HT1080 (cell line): ENCODE measurements around the gene TRPM6. TPM values are rescaled to one million over a fixed set of nuclear protein-coding genes. Genes with fewer than 3 reads are reported as not detected.

Experiments used
- DNase-seq: peaks from one replicate; pipeline ENCODE4 v3.0.0-alpha.2; 2015; ENCODE audit warnings: low read depth
- total RNA-seq: library from RNA; depleted of rRNA; stranded (reverse); fragments of >200 nt; shearing (Covaris generic); gene quantifications from 2 replicates; pipeline ENCODE4 v1.2.3, GENCODE V29; 2014

TRPM6 gene
- total RNA-seq, 1 experiment from 2014 or later: 0.02 TPM

DNA sequence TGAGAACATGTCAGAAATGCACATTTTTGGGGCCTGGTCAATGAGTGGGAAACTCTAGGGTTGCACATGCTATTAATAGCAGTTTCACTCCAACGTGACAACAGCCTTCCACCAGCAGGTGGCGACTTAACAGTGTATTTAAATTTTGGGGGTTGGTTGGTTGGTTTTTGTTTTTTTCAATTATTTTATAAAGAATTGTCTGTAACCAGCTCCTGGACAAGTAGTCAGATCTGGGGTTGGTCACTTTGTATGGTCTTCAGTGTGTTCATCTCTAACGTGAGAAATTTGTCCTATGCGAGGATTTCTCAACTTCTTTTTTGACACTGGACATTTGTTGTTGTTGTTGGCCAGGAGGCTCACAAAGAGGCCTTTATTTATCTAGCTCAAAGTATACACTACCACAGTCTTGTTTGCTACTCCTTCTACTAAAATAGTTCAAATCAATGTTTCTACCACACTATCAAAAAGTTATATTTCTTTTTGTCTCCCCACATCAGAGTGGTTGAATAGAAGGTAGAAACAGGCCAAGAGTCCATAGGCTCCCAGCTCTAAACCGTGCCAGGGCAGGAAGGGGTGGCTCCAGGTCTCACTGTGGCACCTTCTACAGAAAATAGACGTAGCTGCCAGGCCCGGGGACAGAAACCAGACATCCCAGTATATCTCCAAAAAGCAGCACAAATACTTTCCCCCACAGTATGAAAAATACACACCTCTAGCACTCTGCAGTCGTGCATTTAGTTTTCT is 110.4 kb downstream of the TRPM6 start:
- DNase-seq: peak; percentile 42

DNA sequence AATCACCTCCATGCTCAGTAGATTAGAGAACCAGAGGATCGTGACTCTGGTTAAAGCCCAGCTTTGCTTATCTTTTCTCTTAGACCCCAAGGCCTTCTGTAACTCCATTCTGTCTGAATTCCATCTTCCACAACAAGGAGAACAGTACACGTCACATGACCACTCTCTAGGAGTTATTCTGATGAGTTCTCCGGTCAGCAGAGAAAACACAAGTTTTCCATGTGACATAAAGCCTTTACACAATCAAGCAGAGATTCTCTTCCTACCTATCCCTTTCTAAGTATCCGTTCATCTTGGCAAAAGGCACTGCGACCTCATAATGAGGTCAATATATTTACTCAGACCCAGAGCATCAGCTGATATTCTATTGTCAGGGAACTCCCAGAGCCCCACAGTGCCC is 112.3 kb downstream of the TRPM6 start:
- no peak for DNase-seq

DNA sequence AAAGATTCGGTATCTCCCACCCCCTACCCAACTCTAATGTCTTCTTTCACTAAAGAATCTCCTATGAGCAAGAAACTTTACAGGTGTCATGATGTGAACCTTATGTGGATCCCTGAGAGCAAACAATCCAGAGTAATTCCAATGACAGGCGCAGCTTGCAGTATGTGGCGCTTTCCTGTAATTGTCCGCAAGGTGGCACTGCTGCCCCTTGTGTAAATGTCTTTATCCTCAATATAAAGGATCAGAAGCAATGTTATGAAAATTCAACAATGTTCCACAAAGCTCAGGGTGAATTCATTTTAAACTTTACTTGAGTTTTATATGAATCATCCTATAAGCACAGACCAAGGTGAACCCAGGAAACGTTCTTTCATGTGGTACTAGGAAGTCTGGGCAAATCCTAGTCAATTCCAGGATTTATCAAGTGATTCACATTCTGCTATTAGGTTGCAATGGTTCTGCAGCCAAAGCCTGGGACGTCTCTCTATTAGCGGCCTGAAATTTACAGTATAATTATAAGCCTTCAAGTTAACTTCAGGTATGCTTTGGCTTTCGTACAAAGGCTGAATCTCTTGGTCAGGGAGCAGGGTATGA is 113.7 kb downstream of the TRPM6 start:
- peak; percentile 58 for DNase-seq

DNA sequence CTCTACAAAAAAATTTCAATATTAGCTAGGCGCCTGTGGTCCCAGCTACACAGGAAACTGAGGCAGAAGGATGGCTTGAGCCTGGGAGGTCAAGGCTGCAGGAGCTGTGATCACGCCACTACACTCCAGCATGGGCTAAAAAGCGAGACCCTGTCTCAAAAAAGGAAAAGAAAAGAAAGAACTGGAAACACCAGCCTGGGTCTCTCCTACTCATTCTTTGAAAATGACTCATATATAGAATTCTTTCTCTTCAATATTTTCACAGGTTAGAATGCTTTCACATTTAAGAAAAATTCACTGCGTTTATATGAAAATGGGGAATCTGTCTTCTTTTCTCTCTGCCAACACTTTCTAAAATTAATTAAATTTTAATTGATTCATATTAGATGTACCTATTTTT is 115.6 kb downstream of the TRPM6 start:
- DNase-seq: no peak

DNA sequence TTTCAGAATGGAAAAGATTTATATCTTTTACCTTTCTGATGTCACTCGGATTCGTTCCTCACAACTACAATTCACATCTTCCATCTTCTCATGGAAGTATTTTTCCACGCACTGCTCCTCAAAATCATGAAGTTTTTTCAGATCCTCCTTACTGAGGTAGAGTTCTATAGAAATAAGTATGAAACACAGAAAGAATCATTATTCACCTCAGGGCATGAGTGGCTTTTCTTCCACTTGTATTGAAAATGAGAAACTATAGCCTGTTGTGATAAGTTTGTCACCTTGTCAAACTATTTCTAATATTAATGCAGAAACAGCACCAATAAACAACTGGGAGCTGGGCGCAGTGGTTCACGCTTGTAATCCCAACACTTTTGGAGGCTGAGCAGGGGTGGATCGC is 116.0 kb downstream of the TRPM6 start:
- DNase-seq: no peak

DNA sequence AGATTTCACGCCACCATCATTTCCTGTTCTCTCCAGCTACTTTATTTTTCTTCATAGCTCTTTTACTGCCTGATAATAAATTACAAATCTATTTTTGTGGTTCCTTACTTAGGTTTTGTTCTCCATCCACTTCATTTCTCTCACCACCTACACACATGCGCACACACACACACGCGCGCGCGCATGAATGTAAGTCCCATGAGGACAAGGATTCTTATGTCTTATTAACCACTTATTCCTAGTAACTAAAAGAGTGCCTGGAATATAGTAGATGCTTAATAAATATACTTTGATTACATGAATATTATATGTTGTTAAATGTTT is 116.5 kb downstream of the TRPM6 start:
- DNase-seq: no peak

DNA sequence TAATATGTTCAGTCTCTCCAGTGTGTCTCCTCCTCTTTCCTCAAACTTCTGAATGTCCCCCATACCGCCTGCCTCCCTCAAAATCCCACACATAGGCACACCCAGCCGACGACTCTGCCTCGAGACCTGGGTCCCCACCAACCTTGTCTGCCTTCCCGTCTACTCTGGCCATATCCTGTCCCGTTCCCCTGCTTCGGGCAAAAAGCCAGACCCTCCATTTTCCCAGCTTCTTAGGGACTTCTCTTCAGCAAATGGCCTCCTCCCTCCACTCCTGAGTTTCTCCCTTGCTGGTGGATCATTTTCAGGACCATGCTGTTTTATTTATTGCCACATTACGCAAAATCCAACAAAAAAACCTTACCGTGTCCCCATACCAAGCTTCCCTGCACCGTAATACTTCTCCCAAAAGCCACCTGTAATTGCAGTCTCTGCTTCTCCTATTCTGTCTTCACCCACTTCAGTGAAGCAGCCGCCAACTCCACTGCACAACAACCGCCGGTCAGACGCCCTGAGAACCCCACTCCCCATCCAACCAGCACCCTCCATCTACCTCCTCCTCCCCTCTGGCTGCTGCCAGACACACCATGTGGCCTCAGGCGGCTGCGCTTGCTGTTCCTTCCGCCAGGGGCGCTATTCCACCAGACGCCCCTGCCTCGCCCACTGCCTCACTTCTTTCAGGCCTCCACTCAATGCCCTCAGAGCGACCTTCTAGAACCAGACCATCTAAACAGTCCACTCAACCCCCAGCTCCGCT is 117.0 kb downstream of the TRPM6 start:
- DNase-seq: peak; percentile 34

DNA sequence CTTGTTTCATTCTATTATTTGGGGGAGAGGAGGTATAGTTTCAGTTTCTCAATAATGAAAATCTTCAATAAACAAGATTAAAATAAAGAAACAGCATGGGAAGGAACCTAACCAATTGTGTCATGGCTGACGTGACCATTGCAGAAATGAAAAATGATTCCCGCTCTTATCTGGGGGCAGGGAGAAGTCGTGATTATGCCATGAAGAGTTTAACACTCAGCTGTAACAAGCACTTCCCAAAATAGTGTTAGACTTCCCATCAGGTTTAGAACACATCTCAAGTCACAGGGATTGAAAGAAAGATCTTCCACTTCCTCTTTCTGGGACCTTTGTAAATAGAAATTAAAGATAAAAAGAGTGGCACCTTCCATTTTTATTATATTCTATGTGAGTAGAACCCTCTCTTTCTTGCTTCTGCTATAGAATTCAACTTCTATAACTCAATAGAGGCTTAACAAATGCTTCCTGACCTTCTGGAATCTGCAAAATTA is 122.2 kb downstream of the TRPM6 start:
- DNase-seq: no peak

DNA sequence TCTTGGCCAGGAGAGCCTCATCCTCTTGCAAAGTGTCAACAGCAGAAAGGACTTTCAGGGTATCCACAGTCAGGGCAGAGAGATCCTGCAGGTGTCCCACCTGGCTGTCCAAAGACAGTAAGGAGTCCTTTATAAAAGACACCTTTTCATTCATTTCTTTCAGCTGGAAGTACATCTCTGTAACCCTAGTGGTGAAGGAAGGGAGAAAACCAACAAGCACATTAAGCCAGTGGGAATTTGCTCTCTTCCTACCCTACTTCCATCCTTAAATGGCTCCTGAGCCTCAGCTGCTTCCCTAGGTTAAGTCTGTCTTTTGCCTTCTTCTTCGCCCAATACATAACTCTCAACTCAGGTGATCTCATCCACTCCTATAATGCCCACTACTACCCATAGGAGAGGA is 124.8 kb downstream of the TRPM6 start:
- no peak for DNase-seq

DNA sequence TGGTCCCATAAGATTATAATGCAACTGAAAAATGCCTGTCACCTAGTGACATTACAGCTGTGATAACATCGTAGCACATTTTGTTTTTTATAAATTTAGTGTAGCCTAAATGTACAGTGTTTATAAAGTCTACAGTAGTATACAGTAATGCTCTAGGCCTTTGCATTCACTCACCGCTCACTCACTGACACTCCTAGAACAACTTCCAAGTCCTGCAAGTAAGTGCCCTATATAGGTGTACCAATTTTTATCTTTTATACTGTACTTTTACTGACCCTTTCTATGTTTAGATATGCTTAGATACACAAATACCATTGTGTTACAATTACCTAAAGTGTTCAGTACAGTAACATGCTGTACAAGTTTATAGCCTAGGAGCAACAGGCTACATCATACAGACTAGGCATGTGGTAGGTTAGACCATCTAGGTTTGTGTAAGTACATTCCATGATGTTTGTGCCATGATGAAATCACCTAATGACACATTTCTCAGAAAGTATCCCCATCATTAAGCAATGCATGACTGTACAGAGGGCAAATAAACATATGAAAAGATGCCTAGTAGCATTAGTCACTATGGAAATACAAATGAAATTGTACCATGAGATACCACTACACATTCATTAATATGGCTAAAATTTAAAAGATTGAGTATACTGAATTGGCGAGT is 127.6 kb downstream of the TRPM6 start:
- DNase-seq: peak; percentile 89

DNA sequence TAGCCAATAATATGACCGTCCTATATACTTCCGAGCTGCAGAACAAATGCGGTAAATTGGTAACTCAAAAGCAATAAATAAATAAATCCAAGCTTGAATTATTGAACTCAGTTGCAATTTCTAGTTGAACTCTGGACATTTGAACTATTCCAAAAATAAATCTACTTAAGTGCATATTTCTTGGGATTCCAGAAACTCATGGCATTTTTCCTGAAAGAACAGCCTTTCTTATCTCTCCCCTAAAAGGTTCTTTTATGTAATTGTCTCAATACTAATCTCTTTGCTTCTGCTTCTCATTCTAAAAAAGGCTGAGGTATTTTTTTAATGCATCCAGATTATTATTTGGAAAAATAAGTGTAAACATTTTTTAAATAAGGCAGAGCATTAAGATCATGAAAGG is 131.7 kb downstream of the TRPM6 start:
- no peak for DNase-seq

DNA sequence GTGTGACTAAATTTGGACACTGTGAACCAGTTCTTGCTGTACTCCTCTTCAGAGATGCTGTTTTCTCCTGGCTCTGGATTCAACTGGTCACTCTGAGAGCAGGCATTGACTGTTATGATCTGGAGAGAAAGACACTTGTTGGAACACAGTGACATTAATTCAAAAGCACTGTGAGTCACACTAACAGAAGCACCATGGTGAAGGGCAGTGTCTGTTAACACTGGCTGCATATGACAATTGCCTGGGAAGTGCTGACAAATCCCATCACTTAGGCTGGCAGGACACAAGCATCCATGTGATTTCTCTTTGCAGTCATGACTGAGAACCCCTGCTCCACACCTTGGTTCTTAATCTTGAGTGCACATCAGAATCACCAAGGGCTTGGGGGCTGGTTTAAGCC is 132.4 kb downstream of the TRPM6 start:
- no peak for DNase-seq

DNA sequence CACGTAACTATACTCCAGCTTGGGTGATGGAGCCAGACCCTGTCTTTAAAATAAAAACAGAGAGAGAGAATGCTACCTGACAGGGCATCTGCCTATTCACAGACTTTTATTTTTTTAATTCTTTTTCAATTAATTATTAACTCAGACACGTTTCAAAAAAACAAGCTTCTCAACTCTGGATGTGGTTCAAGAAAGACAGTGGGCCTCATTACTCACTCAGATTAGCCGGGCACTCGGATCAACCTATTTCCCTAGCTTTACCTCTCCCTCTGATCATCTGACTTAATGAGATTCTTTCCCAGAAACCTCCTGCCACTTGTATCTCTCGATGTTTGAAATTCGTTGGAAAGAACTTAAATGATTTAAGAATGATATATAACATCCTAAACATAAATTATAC is 134.1 kb downstream of the TRPM6 start:
- DNase-seq: no peak

DNA sequence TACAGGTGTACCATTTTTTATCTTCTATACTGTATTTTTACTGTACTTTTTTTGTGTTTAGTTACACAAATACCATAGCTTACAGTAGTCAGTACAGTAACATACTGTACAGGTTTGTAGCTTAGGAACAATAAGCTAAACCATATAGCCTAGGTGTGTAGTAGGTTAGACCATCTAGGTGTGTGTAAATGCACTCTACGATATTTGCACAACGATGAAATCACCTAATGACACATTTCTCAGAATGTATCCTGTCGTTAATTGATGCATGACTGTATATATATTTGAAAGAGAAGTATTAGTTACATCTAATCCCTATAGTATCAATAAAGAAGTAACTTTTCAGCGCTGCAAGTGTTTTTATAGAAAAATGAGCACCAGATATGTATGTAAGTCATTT is 138.8 kb downstream of the TRPM6 start:
- DNase-seq: no peak

DNA sequence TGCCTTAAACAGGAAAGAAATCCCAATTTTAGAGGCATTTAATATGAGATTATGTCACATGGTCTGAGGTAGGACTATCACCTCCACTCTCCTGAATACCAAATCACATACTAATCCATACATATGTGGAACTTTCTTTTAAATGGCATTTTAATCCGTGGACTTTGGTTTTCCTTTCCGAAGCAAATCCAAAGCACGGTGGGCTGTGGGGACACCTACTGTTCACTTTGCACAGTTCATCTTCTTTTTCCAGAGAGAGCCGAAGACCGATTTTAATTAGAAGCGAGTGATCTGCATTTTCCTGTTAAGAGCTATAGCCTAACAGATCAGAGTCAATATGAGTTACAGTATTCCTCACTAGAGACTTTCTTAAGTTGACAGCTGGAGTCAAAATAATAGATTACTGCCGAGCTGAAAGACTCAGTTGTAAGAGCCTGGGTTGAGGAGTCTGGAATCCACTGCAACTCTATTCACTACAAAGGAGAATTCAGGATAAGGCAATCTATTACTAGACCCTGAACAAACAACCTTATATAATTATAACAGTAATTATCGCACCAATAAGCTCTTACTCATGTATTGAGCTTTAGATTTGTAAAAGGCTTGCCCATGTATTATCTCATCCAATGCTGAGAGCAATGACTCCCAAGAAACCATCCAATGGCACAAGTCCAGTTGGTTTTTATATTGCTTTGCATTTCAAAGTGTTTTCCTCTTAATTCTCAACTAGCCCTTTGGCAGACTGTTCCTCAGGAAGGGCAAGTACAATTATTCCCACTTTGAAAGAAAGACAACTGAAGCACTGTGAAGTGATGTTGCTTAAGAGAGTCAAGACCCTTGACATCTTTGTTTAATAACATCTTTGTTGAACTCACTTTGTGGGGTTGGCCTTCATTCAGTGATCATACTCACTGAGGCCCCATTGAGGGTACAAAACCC is 144.7 kb downstream of the TRPM6 start:
- DNase-seq: peak; percentile 25

DNA sequence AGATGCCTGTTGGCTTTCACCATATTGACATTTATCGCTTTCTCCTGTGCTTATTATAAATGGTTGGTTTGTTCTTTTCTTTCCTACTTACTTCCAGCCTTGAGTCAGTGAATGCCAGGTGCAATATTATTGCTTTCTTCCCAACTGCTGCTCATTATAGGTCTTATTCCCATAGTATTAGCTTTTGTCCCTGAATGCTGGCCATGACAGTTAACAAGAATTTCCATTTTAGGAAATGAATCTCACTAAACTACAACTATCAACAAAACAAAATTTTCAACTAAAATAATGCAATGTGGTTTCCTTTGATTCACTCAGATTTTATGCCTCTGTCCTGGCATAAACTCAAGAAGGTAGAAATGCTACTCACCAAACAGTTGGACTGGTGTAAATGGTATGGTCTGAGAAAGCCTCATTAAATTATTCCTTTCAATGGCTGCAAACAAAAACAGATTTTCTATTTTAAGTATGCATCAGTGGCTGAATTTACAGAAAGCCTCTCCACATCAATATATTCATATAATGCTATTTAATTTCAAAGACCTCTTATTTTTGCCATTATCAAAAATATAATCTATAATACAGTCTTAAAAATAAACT is 145.4 kb downstream of the TRPM6 start:
- no peak for DNase-seq

DNA sequence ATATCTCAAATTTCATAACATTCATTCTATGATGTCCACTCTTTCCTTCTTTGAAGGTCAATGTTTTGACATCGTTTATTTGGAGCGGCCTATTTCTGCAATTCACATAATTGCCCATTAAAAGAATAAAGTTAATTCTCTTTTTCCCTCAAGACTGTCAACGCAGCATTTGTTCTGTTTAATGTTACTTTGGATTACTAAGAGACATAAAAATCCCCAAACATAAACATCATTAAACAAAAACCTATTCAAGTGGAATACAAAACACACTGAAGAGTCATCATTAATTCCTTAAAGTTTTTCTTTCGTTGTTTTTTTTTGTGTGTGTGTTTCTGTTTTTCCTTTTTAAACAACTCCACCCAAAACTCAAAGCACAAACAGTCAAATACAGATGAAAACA is 151.1 kb downstream of the TRPM6 start:
- DNase-seq: no peak

DNA sequence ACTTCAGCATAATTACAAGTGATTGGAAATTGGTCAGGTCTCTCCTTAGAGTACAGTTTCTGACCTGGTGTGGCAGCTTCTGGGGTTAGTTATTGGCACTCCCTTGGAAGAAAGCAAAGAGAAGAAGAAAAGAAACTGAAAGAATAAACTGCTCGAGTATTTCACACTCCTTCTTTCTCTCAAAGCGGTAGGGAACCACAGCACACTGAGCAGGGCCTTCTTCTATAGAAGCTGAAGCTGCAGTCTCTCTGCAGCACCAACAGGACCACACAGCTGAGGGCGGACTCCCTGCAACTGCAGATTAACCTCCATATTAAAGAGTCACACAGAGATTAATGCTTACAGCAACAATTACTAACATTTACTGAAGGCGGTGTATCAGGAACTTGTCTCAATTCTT is 152.0 kb downstream of the TRPM6 start:
- no peak for DNase-seq

DNA sequence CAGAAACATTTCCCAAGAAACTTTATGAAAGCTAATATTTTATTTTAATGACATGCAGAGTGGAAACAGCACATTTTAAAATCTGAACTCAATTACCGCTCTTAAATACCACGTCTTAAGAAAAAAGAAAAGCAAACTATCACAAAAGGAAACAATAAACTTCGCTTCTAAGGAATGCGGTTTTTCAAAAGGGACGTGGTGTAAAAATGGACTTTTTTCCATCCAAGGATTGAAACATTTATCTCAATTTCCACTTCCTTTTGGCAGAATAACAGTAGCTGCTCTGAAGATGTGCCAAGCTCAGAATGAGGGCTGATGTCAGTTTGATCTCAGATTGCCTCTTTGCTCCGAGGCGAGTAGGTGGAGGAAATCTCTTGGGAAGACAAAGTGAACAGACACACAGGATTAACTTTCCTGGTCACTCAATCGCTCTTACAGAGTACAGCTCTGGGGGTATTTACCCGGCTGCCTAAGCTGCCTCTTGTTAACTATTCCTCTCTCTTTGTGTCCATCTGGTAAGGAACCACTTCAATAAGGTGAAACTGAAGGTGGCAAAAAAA is 158.5 kb downstream of the TRPM6 start:
- DNase-seq: no peak

DNA sequence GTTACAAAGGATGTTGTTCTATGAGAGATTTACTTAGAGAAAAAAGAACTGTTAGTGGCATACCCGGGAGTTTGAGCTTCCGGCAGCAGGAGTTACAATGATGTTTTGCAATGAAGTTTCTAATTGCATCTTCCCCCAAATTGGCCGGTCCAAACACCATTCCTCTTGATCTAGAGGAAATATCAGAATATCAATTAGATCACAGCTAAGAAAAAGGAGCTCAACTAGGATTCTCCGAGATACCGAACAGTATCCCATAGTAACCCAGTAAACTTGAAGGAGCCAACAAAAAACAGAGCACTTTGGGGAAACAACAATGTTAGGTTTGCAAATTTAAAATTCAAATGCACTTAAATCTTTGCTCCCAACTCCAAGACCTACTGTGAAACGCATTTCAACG is 159.5 kb downstream of the TRPM6 start:
- no peak for DNase-seq
